GM10847 (cell line): ENCODE measurements around the gene LSAMP.

Experiments
- POLR2A ChIP-seq: IDR thresholded peaks from 2 replicates; pipeline ENCODE4 v1.6.1; 2011; ENCODE audit not compliant: insufficient read length; ENCODE audit errors: extremely low read depth

The LSAMP gene

DNA sequence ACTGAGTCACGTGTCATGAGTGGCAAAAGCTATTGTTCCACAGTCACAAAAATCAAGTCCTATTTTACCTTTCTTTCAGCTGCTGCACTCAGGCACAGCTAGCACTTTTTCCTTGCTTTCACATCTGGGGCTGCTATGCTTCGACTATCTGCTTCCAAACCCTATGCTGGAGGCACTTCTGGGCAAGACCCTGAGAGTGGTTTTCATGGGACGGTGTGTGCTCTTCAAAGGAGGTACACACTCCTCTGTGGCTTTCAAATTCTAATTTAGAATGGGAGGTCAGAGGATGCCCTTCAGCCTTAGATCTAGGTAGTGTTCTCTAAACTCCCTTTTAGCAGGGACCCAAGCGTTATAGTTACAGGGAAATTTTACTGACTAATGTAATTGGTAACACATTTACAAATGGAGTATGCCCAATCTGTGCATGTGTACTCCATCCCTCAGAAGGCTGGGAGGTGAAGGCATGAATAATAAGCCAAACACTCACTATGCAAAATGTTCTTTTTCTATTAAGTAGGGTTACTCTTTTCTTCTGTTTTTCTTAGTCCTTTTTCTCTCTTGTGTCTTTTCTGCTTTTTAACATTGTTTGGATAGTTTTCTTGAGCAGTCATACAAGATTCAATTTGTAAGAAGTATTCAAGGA is 188.3 kb downstream of the LSAMP start:
- no peak for TF ChIP-seq POLR2A

- no peak for TF ChIP-seq POLR2A
These were observed 190.7 kb downstream of the LSAMP start for GRCh38 chr3:116254541-116254940.

- no peak for TF ChIP-seq POLR2A
These were observed 191.8 kb downstream of the LSAMP start for GRCh38 chr3:116253511-116253910.

GRCh38 chr3:116247605-116248004 is 197.7 kb downstream of the LSAMP start:
- no peak for TF ChIP-seq POLR2A

DNA sequence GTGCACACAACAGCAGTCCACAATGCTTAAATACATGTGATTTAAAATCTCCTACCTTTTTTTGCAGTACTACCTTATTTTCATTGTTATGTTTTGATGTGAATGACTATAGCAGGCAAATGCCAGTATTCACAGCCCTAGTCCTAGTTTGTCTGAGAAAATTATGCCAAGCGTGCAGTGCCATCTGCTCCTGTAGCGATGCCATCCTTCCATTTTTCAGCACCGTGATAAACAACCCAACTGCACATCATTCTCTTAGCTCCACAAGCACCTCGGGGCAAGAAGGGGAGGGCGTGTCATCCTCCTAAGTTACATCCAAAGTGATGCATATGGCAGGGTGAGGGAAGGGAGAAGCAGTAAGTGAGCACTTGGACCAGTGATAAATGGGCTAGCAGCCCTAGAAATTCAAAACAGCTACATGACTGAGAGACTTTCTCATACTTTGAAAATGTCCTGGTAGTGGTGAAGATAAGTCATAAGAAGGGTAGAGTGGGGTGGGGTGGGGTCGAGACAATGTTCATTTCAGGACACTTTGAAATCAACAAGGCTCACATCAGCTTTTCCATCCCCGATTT is 198.8 kb downstream of the LSAMP start:
- no peak for TF ChIP-seq POLR2A

DNA sequence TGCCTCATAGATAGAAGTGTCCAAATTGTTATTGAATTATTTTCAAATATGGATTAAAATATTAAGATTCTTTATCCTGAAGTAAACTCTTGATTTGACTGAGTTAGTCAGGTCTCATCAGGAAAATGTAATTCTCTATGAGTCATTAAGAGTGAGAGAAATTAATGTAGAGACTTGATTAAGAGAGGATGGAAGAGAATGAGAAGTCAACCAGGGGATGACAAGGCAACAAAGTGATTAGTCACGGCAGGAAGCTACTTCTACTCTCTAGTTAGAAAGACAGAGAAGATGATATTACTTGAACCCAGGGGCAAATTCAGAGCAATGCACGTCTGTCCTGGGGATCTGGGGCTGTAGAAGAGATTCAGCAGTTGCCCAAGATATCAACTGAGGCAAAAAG is 202.5 kb downstream of the LSAMP start:
- TF ChIP-seq POLR2A: no peak

- TF ChIP-seq POLR2A: no peak
These were observed 203.6 kb downstream of the LSAMP start for GRCh38 chr3:116241677-116242076.

- no peak for TF ChIP-seq POLR2A
These were observed 205.0 kb downstream of the LSAMP start for GRCh38 chr3:116240261-116240660.

DNA sequence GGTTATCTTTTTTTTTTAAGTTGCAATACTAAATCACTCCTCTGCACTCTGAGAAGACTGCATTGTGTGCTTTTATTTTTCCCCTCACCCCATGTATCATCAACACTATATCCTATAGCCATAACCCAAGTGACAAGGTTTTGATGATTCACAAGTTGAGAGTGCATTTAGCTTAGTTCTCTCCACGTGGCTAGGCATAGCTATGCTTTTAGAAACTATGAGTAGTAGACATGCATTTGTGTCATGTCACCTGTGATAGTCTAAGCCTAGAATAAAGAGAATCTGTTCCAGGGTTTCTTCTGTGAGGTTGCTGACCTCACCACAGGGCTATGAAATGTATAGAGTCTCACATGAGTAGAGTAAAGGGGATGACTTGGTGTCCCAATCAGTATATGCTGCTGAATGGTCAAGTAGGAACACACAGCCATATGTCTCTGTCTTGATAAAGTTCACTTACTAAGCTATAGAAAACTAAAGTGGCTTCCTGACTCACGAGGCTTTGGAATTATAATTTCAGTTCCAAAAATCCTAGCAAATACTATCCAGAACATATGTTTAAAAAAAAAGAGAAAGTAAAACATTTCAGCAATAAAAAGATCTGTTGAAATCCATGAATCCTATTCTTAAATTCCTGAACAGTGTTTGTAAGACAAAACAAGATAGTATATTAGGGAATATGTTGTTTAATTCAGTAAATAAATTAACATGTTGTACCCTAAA is 206.3 kb downstream of the LSAMP start:
- no peak for TF ChIP-seq POLR2A

DNA sequence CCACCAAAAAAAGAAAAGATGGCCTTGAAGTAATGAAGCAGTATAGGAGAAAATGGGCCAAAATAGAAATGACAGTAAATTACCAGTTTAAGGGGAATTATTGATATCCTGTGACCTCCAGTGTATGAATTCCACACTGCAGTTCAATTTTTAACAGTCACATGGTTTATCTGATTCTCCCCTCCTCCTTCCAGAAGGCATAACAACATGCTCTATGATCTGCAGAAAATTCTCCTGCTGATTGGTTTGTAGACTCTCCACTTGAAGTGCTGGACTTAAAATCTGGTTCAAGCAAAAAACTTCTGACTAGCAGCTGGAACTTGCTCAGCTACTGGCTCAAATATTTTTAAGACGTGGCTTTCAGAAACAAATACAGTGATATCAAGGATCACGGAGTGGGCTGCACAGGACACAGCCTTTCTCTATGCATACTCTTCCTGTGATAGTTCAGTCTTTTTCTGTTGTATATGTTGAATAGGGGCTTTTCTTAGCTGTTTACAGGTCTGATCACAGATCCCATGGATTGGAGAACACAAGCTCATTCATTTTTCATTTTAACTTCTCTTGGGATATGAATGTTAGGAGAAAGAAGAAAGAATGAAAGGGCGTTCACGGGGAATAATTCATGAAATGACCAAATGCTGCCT is 211.5 kb downstream of the LSAMP start:
- TF ChIP-seq POLR2A: no peak

DNA sequence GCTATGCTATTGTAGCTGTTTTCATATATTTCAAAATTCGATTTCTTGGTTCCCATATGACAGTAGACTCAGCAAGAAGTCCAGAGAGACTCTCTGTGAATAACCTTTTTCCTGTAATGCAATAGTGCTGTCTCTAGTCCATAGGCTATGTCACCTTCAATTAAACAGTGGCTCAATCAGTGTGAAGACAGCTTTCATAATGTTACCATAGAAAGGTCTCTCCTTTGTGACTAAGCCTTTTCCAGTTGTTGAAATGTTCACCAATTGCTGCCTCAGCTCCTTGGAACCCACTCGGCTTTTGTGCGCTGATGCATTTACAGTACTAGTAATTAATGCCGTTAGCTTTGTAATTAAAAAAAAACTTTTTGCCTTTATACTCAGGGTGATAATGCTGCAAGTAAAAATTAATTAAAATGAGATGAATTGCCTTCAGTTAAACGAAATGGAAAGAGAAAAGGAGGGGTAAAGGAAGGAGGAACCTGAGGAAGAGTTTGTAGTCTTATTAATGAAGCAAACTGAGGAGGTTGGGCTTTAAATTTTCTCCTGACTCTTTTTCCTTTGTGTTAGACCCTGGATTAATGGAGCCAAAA is 214.8 kb downstream of the LSAMP start:
- no peak for TF ChIP-seq POLR2A

GRCh38 chr3:116226266-116226665 is 219.0 kb downstream of the LSAMP start:
- TF ChIP-seq POLR2A: no peak

- no peak for TF ChIP-seq POLR2A
These were observed 228.5 kb downstream of the LSAMP start for GRCh38 chr3:116216761-116217160.

DNA sequence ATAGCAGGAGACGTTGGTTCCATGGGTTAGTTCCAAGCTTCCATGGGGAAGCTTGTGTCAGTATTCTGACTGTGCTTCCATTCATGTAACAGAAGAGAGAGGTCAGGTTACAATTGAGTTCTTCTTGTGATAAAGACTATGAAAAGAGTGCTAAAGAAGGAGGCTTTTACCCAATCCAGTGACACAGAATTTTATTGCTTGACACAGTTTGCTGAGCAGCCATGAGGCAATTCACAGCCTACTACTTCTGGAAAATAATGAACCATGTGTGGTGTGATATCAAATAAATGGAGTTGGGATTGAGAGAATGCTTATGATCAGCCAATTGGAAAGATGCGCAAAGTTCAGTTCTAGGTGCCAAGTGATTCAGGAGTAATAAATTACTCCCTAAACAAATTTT is 233.4 kb downstream of the LSAMP start:
- no peak for TF ChIP-seq POLR2A

GRCh38 chr3:116200956-116201690 is 244.2 kb downstream of the LSAMP start:
- no peak for TF ChIP-seq POLR2A
